Type B pancreatic cell (in vitro differentiated cells): Measurements from ENCODE around the gene APOL6. TPM values are rescaled to one million over a fixed set of nuclear protein-coding genes. Genes with fewer than 3 reads are reported as not detected.
A peak's percentile ranks its signal among the peaks of the same experiment; 100 is the strongest.
"Not testable (repeated sequence)": the region's sequence is repeated elsewhere in the genome, so short reads cannot be mapped to it uniquely, and the experiment has no call there.

ENCODE experiments used
- DNase-seq: peaks from one replicate; pipeline ENCODE4 v3.0.0; 2021; ENCODE audit warnings: mixed read lengths; ENCODE audit not compliant: unreplicated experiment; ENCODE audit errors: extremely low spot score
- H3K27ac Mint-ChIP-seq: 2 replicates; pipeline ENCODE4 v1.8.0; 2021; ENCODE audit warnings: mild to moderate bottlenecking, mixed read lengths
- H3K27me3 Mint-ChIP-seq: 2 replicates; pipeline ENCODE4 v1.8.0; 2021; ENCODE audit warnings: mixed read lengths
- H3K36me3 Mint-ChIP-seq: 2 replicates; pipeline ENCODE4 v1.8.0; 2021; ENCODE audit warnings: mixed read lengths
- H3K4me1 Mint-ChIP-seq: one replicate; pipeline ENCODE4 v1.8.0; 2021; ENCODE audit warnings: mixed read lengths; ENCODE audit not compliant: unreplicated experiment
- H3K4me3 Mint-ChIP-seq: 2 replicates; pipeline ENCODE4 v1.8.0; 2021; ENCODE audit warnings: mild to moderate bottlenecking, mixed read lengths
- H3K9me3 Mint-ChIP-seq: 2 replicates; pipeline ENCODE4 v1.8.0; 2021; ENCODE audit warnings: mixed read lengths
- CTCF ChIP-seq: fragments of 200-600 bp; sonication (generic); conservative IDR thresholded peaks from 2 replicates; pipeline ENCODE4 v1.5.0; 2021; ENCODE audit warnings: antibody characterized with exemption, mild to moderate bottlenecking
- total RNA-seq: library from RNA; stranded (reverse); gene quantifications from 2 replicates; pipeline ENCODE4 v1.2.1, GENCODE V29; 2021; ENCODE audit warnings: low replicate concordance

The APOL6 gene
- total RNA-seq, 1 donor from 2014 or later = 9.0 TPM

- DNase-seq = no peak
- H3K4me3 Mint-ChIP-seq = no peak overlapping the region
- peak overlapping the region; percentile 16 for H3K27ac Mint-ChIP-seq
- no peaks in the 10 kb centered on the region for H3K36me3 Mint-ChIP-seq
- no peak for TF ChIP-seq CTCF
- H3K27me3 Mint-ChIP-seq = no peaks in the 10 kb centered on the region
- peaks cover 30% of the 10 kb centered on the region for H3K4me1 Mint-ChIP-seq
- H3K9me3 Mint-ChIP-seq = no peaks in the 10 kb centered on the region
Observed at GRCh38 chr22:35622191-35622913, 25.9 kb upstream of the APOL6 start.

- not testable (repeated sequence) for H3K4me3 Mint-ChIP-seq, H3K36me3 Mint-ChIP-seq, H3K9me3 Mint-ChIP-seq, H3K27ac Mint-ChIP-seq, DNase-seq, H3K27me3 Mint-ChIP-seq
- H3K4me1 Mint-ChIP-seq = peaks cover 35% of the 10 kb centered on the region
Observed at GRCh38 chr22:35623885-35624284, 24.4 kb upstream of the APOL6 start.

GRCh38 chr22:35624547-35624946, 23.7 kb upstream of the APOL6 start:
- Mint-ChIP-seq H3K27ac (no peak overlapping the region), H3K4me1 (peaks cover 38% of the 10 kb centered on the region), H3K9me3 (no peaks in the 10 kb centered on the region), H3K27me3 (no peaks in the 10 kb centered on the region), H3K36me3 (peaks cover under 1% of the 10 kb centered on the region), H3K4me3 (no peak overlapping the region)
- DNase-seq = no peak
- TF ChIP-seq CTCF = no peak

- no peak for DNase-seq
- Mint-ChIP-seq H3K9me3 (no peaks in the 10 kb centered on the region), H3K4me1 (peaks cover 43% of the 10 kb centered on the region), H3K4me3 (peak overlapping the region; percentile 8), H3K27ac (no peak overlapping the region), H3K36me3 (peaks cover 4% of the 10 kb centered on the region), H3K27me3 (no peaks in the 10 kb centered on the region)
- no peak for TF ChIP-seq CTCF
Observed at GRCh38 chr22:35625763-35626432, 22.3 kb upstream of the APOL6 start.

GRCh38 chr22:35627267-35628041, 20.8 kb upstream of the APOL6 start:
- peaks cover 4% of the 10 kb centered on the region for H3K36me3 Mint-ChIP-seq
- H3K27me3 Mint-ChIP-seq = no peaks in the 10 kb centered on the region
- TF ChIP-seq CTCF = peak; percentile 26
- H3K9me3 Mint-ChIP-seq = no peaks in the 10 kb centered on the region
- H3K4me1 Mint-ChIP-seq = peaks cover 34% of the 10 kb centered on the region
- H3K4me3 Mint-ChIP-seq = peak overlapping the region; percentile 79
- peak overlapping the region; percentile 84 for H3K27ac Mint-ChIP-seq
- no peak for DNase-seq

GRCh38 chr22:35628732-35629131, 19.5 kb upstream of the APOL6 start:
- Mint-ChIP-seq H3K4me1 (peaks cover 37% of the 10 kb centered on the region), H3K36me3 (peaks cover 4% of the 10 kb centered on the region), H3K9me3 (peaks cover 5% of the 10 kb centered on the region), H3K4me3 (no peak overlapping the region), H3K27ac (peak overlapping the region; percentile 77), H3K27me3 (no peaks in the 10 kb centered on the region)
- DNase-seq = no peak
- TF ChIP-seq CTCF = no peak
